ENCODE measurements around the gene BROX. TPM values are rescaled to one million over a fixed set of nuclear protein-coding genes. Genes with fewer than 3 reads are reported as not detected.
"Not testable (repeated sequence)": the region's sequence is repeated elsewhere in the genome, so short reads cannot be mapped to it uniquely, and the experiment has no call there.

Gene BROX
- total RNA-seq, 8 experiments from 2014 or later, result 30.8 to 57.0 (median 45.2) TPM

- no peak overlapping the region for H3K4me3 ChIP-seq
- in situ Hi-C loops (cut with MboI; ENCODE audit: low pct_unique_long_range_greater_than_20kb in 2 of 9, low sequenced_read_pairs in 9 of 9, unreplicated experiment in 9 of 9), result no loop called here
- H3K27ac ChIP-seq, result no peak overlapping the region
- H3K4me1 ChIP-seq (replicated peaks in 1 of 2), result no peaks in the 10 kb centered on the region
- WGBS, 10 experiments, result 40 to 95% (median 92%) methylated on average over 1 to 2 of the region's 2 CpGs; no CpG with 5 or more reads in 3 of the 10 experiments
- ATAC-seq (replicated peaks in 6 of 8), result peak in 2 of 8 experiments; percentile 10 to 66
Observed at GRCh38 chr1:222739465-222739864, 27.1 kb downstream of the BROX start.

GRCh38 chr1:222739929-222740328, 27.6 kb downstream of the BROX start:
- WGBS, 10 experiments, result 0 to 71% (median 41%) methylated on average over 1 of the region's 1 CpG
- in situ Hi-C loops (cut with MboI; ENCODE audit: low pct_unique_long_range_greater_than_20kb in 2 of 9, low sequenced_read_pairs in 9 of 9, unreplicated experiment in 9 of 9), result no loop called here
- peak in 1 of 8 experiments; percentile 24 for ATAC-seq (replicated peaks in 6 of 8)
- H3K27ac ChIP-seq, result no peak overlapping the region
- no peak overlapping the region for H3K4me3 ChIP-seq
- no peaks in the 10 kb centered on the region for H3K4me1 ChIP-seq (replicated peaks in 1 of 2)

GRCh38 chr1:222741630-222742457, 29.5 kb downstream of the BROX start:
- in situ Hi-C loops (cut with MboI; ENCODE audit: low pct_unique_long_range_greater_than_20kb in 2 of 9, low sequenced_read_pairs in 9 of 9, unreplicated experiment in 9 of 9), result not testable (repeated sequence)

GRCh38 chr1:222749927-222750326, 37.6 kb downstream of the BROX start:
- ATAC-seq (replicated peaks in 6 of 8), result peak; percentile 2 to 69 (median 54)

More at GRCh38 chr1:222741630-222742457, 29.5 kb downstream of the BROX start:
- not testable (repeated sequence) for H3K27ac ChIP-seq; H3K4me3 ChIP-seq; ATAC-seq (replicated peaks in 6 of 8); H3K4me1 ChIP-seq (replicated peaks in 1 of 2)
- WGBS, 10 experiments, result 50 to 96% (median 87%) methylated on average over 2 to 5 of the region's 5 CpGs

GRCh38 chr1:222750651-222751050, 38.3 kb downstream of the BROX start:
- Histone ChIP-seq H3K4me3 (no peak overlapping the region), H3K4me1 (replicated peaks in 1 of 2) (peaks cover 23% of the 10 kb centered on the region in 2 donors), H3K27ac (no peak overlapping the region)
- WGBS, 10 experiments, result 57 to 100% (median 100%) methylated on average over 1 of the region's 1 CpG
- in situ Hi-C loops (cut with MboI; ENCODE audit: low pct_unique_long_range_greater_than_20kb in 2 of 9, low sequenced_read_pairs in 9 of 9, unreplicated experiment in 9 of 9), result no loop called here
- ATAC-seq (replicated peaks in 6 of 8), result no peak

More at GRCh38 chr1:222749927-222750326, 37.6 kb downstream of the BROX start:
- in situ Hi-C loops (cut with MboI; ENCODE audit: low pct_unique_long_range_greater_than_20kb in 2 of 9, low sequenced_read_pairs in 9 of 9, unreplicated experiment in 9 of 9), result no loop called here
- Histone ChIP-seq H3K4me1 (replicated peaks in 1 of 2) (peaks cover 23% of the 10 kb centered on the region in 2 donors), H3K4me3 (no peak overlapping the region), H3K27ac (no peak overlapping the region)

GRCh38 chr1:222751255-222751654, 38.9 kb downstream of the BROX start:
- peak in 5 of 8 experiments; percentile 76 to 91 (median 85) for ATAC-seq (replicated peaks in 6 of 8)
- peaks cover 23% of the 10 kb centered on the region in 2 donors for H3K4me1 ChIP-seq (replicated peaks in 1 of 2)
- in situ Hi-C loops (cut with MboI; ENCODE audit: low pct_unique_long_range_greater_than_20kb in 2 of 9, low sequenced_read_pairs in 9 of 9, unreplicated experiment in 9 of 9), result no loop called here
- no peak overlapping the region for H3K4me3 ChIP-seq
- H3K27ac ChIP-seq, result no peak overlapping the region
- WGBS, 10 experiments, result 33 to 100% (median 57%) methylated on average over 1 to 3 of the region's 3 CpGs; no CpG with 5 or more reads in 1 of the 10 experiments

GRCh38 chr1:222754366-222755139, 42.2 kb downstream of the BROX start:
- WGBS, 10 experiments, result 23 to 100% (median 85%) methylated on average over 1 to 10 of the region's 10 CpGs
- H3K4me3 ChIP-seq, result no peak overlapping the region
- H3K27ac ChIP-seq, result no peak overlapping the region
- peak in 3 of 8 experiments; percentile 96 to 99 (median 98) for ATAC-seq (replicated peaks in 6 of 8)
- H3K4me1 ChIP-seq (replicated peaks in 1 of 2), result peaks cover 17 to 23% of the 10 kb centered on the region in 2 donors
- in situ Hi-C loops (cut with MboI; ENCODE audit: low pct_unique_long_range_greater_than_20kb in 2 of 9, low sequenced_read_pairs in 9 of 9, unreplicated experiment in 9 of 9), result no loop called here

GRCh38 chr1:222757646-222758268, 45.4 kb downstream of the BROX start:
- Histone ChIP-seq H3K27ac (no peak overlapping the region), H3K4me1 (replicated peaks in 1 of 2) (peaks cover 7 to 8% of the 10 kb centered on the region in 2 donors), H3K4me3 (no peak overlapping the region)
- in situ Hi-C loops (cut with MboI; ENCODE audit: low pct_unique_long_range_greater_than_20kb in 2 of 9, low sequenced_read_pairs in 9 of 9, unreplicated experiment in 9 of 9), result no loop called here
- 54 to 89% (median 74%) methylated on average over 2 to 10 of the region's 10 CpGs for WGBS, 10 experiments
- ATAC-seq (replicated peaks in 6 of 8), result no peak

GRCh38 chr1:222759451-222760035, 47.2 kb downstream of the BROX start:
- H3K4me3 ChIP-seq, result no peak overlapping the region
- ATAC-seq (replicated peaks in 6 of 8), result no peak
- no peak overlapping the region for H3K27ac ChIP-seq
- H3K4me1 ChIP-seq (replicated peaks in 1 of 2), result peaks cover 7 to 8% of the 10 kb centered on the region in 2 donors
- WGBS, 10 experiments, result 76 to 100% (median 89%) methylated on average over 1 to 5 of the region's 5 CpGs
- in situ Hi-C loops (cut with MboI; ENCODE audit: low pct_unique_long_range_greater_than_20kb in 2 of 9, low sequenced_read_pairs in 9 of 9, unreplicated experiment in 9 of 9), result no loop called here

GRCh38 chr1:222761083-222761482, 48.7 kb downstream of the BROX start:
- Histone ChIP-seq H3K4me1 (replicated peaks in 1 of 2) (peaks cover 7 to 8% of the 10 kb centered on the region in 2 donors), H3K27ac (no peak overlapping the region), H3K4me3 (no peak overlapping the region)
- WGBS, 10 experiments, result 0 to 60% (median 14%) methylated on average over 1 of the region's 1 CpG; no CpG with 5 or more reads in 2 of the 10 experiments
- peak in 7 of 8 experiments; percentile 53 to 98 (median 76) for ATAC-seq (replicated peaks in 6 of 8)
- in situ Hi-C loops (cut with MboI; ENCODE audit: low pct_unique_long_range_greater_than_20kb in 2 of 9, low sequenced_read_pairs in 9 of 9, unreplicated experiment in 9 of 9), result no loop called here

GRCh38 chr1:222762178-222762577, 49.8 kb downstream of the BROX start:
- H3K27ac ChIP-seq; H3K4me1 ChIP-seq (replicated peaks in 1 of 2); in situ Hi-C loops (cut with MboI; ENCODE audit: low pct_unique_long_range_greater_than_20kb in 2 of 9, low sequenced_read_pairs in 9 of 9, unreplicated experiment in 9 of 9); H3K4me3 ChIP-seq; ATAC-seq (replicated peaks in 6 of 8): not testable (repeated sequence)
- WGBS, 10 experiments, result 50 to 100% (median 98%) methylated on average over 1 to 3 of the region's 4 CpGs; no CpG with 5 or more reads in 4 of the 10 experiments

GRCh38 chr1:222767152-222767571, 54.8 kb downstream of the BROX start:
- Histone ChIP-seq H3K27ac (no peak overlapping the region), H3K4me3 (no peak overlapping the region), H3K4me1 (replicated peaks in 1 of 2) (no peaks in the 10 kb centered on the region)
- in situ Hi-C loops (cut with MboI; ENCODE audit: low pct_unique_long_range_greater_than_20kb in 2 of 9, low sequenced_read_pairs in 9 of 9, unreplicated experiment in 9 of 9), result no loop called here
- 57 to 100% (median 79%) methylated on average over 1 to 5 of the region's 5 CpGs; no CpG with 5 or more reads in 2 of the 10 experiments for WGBS, 10 experiments
- no peak for ATAC-seq (replicated peaks in 6 of 8)
